ENCODE results near the gene PRM1.

DNA sequence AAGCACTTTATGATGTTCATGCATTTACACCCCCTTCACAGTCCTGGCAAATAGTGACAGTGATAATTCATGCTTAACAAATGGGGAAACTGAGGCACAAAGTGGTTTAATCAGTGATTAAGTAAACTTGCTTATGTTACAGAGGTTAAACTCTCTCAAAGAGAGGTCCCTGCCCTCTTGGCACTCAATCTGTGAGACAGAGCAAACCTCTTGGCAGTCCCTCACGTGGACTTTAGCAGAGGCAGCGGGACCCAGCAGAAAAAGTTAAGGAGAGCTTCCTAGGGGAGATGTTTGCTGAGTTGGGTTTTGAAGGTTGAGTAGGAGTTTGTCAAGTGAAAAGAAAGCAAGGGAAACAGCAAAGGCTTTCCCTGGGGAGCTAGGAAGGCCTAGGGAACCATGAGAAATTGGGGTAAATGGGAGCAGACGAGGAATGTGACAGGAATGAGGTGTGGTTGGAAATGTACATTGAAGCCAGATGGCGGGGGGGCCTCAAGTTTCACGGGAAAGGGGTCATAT, 35.9 kb downstream of the PRM1 start:
- TF ChIP-seq POLR2A (IDR thresholded peaks at IDR 0.05; ENCODE audit: low read length) (no peak), GATA1 (IDR thresholded peaks at IDR 0.05; ENCODE audit: low read depth, low read length) (no peak)
